Stimulated activated CD4-positive, alpha-beta T cell treated with anti-CD3 and anti-CD28 coated beads, TNF-alpha, amount 100 ng/mL, for 24 hours (primary cell): ENCODE measurements around the gene TYROBP.
"Not testable (repeated sequence)": the region's sequence is repeated elsewhere in the genome, so short reads cannot be mapped to it uniquely, and the experiment has no call there.

Experiments
- DNase-seq, 3 experiments: peaks; one replicate each; pipeline ENCODE4 v3.0.0-alpha.2; 2020; ENCODE audit warnings: low read depth in 3 of 3

Gene TYROBP

GRCh38 chr19:35871611-35872010 lies 36.5 kb downstream of the TYROBP start:
- no peak for DNase-seq

- DNase-seq: no peak
Observed at GRCh38 chr19:35870798-35871197, 37.3 kb downstream of the TYROBP start.

GRCh38 chr19:35870124-35870736 lies 37.9 kb downstream of the TYROBP start:
- DNase-seq: not testable (repeated sequence)

GRCh38 chr19:35869327-35870123 lies 38.6 kb downstream of the TYROBP start:
- peak; percentile 62 to 87 (median 65) for DNase-seq

- DNase-seq: no peak
Observed at GRCh38 chr19:35868823-35869326, 39.2 kb downstream of the TYROBP start.

- DNase-seq: peak; percentile 38 to 70 (median 48)
Observed at GRCh38 chr19:35868172-35868822, 39.8 kb downstream of the TYROBP start, which contains the start of gene APLP1. APLP1 (plus strand) TSS chr19:35868574; CDS start chr19:35868637, 63 bp downstream.

GRCh38 chr19:35863018-35863417 lies 45.1 kb downstream of the TYROBP start:
- DNase-seq: no peak

- DNase-seq: no peak
Observed at GRCh38 chr19:35862528-35862927, 45.6 kb downstream of the TYROBP start.

- DNase-seq: no peak
Observed at GRCh38 chr19:35861640-35862160, 46.4 kb downstream of the TYROBP start.

- DNase-seq: no peak
Observed at GRCh38 chr19:35860818-35861639, 47.1 kb downstream of the TYROBP start.

- no peak for DNase-seq
Observed at GRCh38 chr19:35860436-35860817, 47.7 kb downstream of the TYROBP start.

- no peak for DNase-seq
Observed at GRCh38 chr19:35859414-35859813, 48.7 kb downstream of the TYROBP start.

- no peak for DNase-seq
Observed at GRCh38 chr19:35858311-35858710, 49.8 kb downstream of the TYROBP start.

GRCh38 chr19:35856546-35857149 lies 51.4 kb downstream of the TYROBP start, which contains the start of gene KIRREL2:
KIRREL2 (plus strand) TSS chr19:35856911; CDS start chr19:35857120, 209 bp downstream.
- DNase-seq: no peak
